WTC11 (cell line): ENCODE data around the gene STIP1. TPM values are rescaled to one million over a fixed set of nuclear protein-coding genes. Genes with fewer than 3 reads are reported as not detected.
A peak's percentile ranks its signal among the peaks of the same experiment; 100 is the strongest.

ENCODE experiments used
- ATAC-seq: fragments of 200-7000 bp; cut with Tn5 transposase; 2 replicates; pipeline ENCODE4 v1.10.0; 2021; ENCODE audit warnings: mild to moderate bottlenecking, moderate library complexity
- CTCF ChIA-PET: fragments of 300-600 bp; sonication (Branson Sonifier 250); formaldehyde crosslinking; loops from one replicate; lab custom pipeline; 2021; ENCODE audit warnings: antibody characterized with exemption; lab: Charles Lee
- POLR2A ChIA-PET: fragments of 350-600 bp; sonication (Branson Sonifier 250); formaldehyde crosslinking; loops from one replicate; lab custom pipeline; 2021; ENCODE audit warnings: antibody characterized with exemption; lab: Charles Lee
- DNase-seq: peaks from one replicate; pipeline ENCODE4 v3.0.0; 2021; ENCODE audit warnings: low spot score
- H3K27ac Mint-ChIP-seq: 2 replicates; pipeline ENCODE4 v1.8.0; 2021; ENCODE audit warnings: mixed read lengths
- H3K27me3 Mint-ChIP-seq: 2 replicates; pipeline ENCODE4 v1.8.0; 2021; ENCODE audit warnings: low read depth, mild to moderate bottlenecking, moderate library complexity, mixed read lengths
- H3K36me3 Mint-ChIP-seq: 2 replicates; pipeline ENCODE4 v1.8.0; 2021; ENCODE audit warnings: mixed read lengths
- H3K4me1 Mint-ChIP-seq: 2 replicates; pipeline ENCODE4 v1.8.0; 2022; ENCODE audit warnings: mixed read lengths
- H3K4me3 Mint-ChIP-seq: 2 replicates; pipeline ENCODE4 v1.8.0; 2021; ENCODE audit warnings: mild to moderate bottlenecking, moderate library complexity, mixed read lengths
- H3K9me3 Mint-ChIP-seq: 2 replicates; pipeline ENCODE4 v1.8.0; 2021; ENCODE audit warnings: mixed read lengths
- AFF4 ChIP-seq: sonication (generic); formaldehyde crosslinking; IDR thresholded peaks from 2 replicates; pipeline ENCODE4 v1.8.1; 2023; ENCODE audit warnings: mild to moderate bottlenecking, missing genetic modification reagents, borderline replicate concordance
- ATF3 ChIP-seq: sonication (generic); formaldehyde crosslinking; conservative IDR thresholded peaks from 2 replicates; pipeline ENCODE4 v1.8.1; 2022; ENCODE audit warnings: mild to moderate bottlenecking, missing genetic modification reagents
- ELF4 ChIP-seq: sonication (generic); formaldehyde crosslinking; IDR thresholded peaks from 2 replicates; pipeline ENCODE4 v1.8.1; 2022; ENCODE audit warnings: low read depth, mild to moderate bottlenecking, moderate library complexity, missing genetic modification reagents
- ESRRA ChIP-seq: sonication (generic); formaldehyde crosslinking; IDR thresholded peaks from 2 replicates; pipeline ENCODE4 v1.8.1; 2022; ENCODE audit warnings: mild to moderate bottlenecking, missing genetic modification reagents, borderline replicate concordance
- FOXP1 ChIP-seq: sonication (generic); formaldehyde crosslinking; IDR thresholded peaks from 2 replicates; pipeline ENCODE4 v1.8.0; 2022; ENCODE audit warnings: missing genetic modification reagents, mild to moderate bottlenecking, moderate library complexity, borderline replicate concordance
- GABPB1 ChIP-seq: sonication (generic); formaldehyde crosslinking; IDR thresholded peaks from 2 replicates; pipeline ENCODE4 v1.8.1; 2023; ENCODE audit warnings: mild to moderate bottlenecking, missing genetic modification reagents
- GRHL2 ChIP-seq: fragments of 250-450 bp; sonication (Bioruptor Pico); IDR thresholded peaks from 2 replicates; pipeline ENCODE4 v1.8.0; 2022; ENCODE audit warnings: mild to moderate bottlenecking, moderate library complexity; ENCODE audit not compliant: insufficient replicate concordance, severe bottlenecking
- IRF1 ChIP-seq: sonication (generic); formaldehyde crosslinking; IDR thresholded peaks from 2 replicates; pipeline ENCODE4 v1.8.0; 2023; ENCODE audit warnings: missing genetic modification reagents
- JAZF1 ChIP-seq: fragments of 250-450 bp; sonication (Bioruptor Pico); IDR thresholded peaks from 2 replicates; pipeline ENCODE4 v1.9.0; 2021; ENCODE audit warnings: moderate library complexity, mild to moderate bottlenecking, inconsistent platforms
- MAX ChIP-seq: sonication (generic); formaldehyde crosslinking; IDR thresholded peaks from 2 replicates; pipeline ENCODE4 v1.8.0; 2022; ENCODE audit warnings: mild to moderate bottlenecking, missing genetic modification reagents
- MLX ChIP-seq: sonication (generic); formaldehyde crosslinking; IDR thresholded peaks from 2 replicates; pipeline ENCODE4 v1.8.1; 2023; ENCODE audit warnings: mild to moderate bottlenecking, missing genetic modification reagents, moderate library complexity
- NR1H2 ChIP-seq: sonication (generic); formaldehyde crosslinking; IDR thresholded peaks from 2 replicates; pipeline ENCODE4 v1.9.0; 2021; ENCODE audit warnings: mild to moderate bottlenecking, moderate library complexity, missing genetic modification reagents
- PRDM15 ChIP-seq: sonication (generic); formaldehyde crosslinking; IDR thresholded peaks from 2 replicates; pipeline ENCODE4 v1.8.0; 2022; ENCODE audit warnings: missing genetic modification reagents
- SMAD3 ChIP-seq: sonication (generic); formaldehyde crosslinking; IDR thresholded peaks from 2 replicates; pipeline ENCODE4 v1.8.0; 2022; ENCODE audit warnings: missing genetic modification reagents, mild to moderate bottlenecking, borderline replicate concordance
- SMAD4 ChIP-seq: sonication (generic); formaldehyde crosslinking; IDR thresholded peaks from 2 replicates; pipeline ENCODE4 v1.8.0; 2022; ENCODE audit warnings: mild to moderate bottlenecking, missing genetic modification reagents
- TCF7 ChIP-seq: sonication (generic); formaldehyde crosslinking; IDR thresholded peaks from 2 replicates; pipeline ENCODE4 v1.8.0; 2022; ENCODE audit warnings: mild to moderate bottlenecking, low read depth, missing genetic modification reagents, moderate library complexity
- TP53 ChIP-seq: sonication (generic); formaldehyde crosslinking; IDR thresholded peaks from 2 replicates; pipeline ENCODE4 v1.8.1; 2023; ENCODE audit warnings: mild to moderate bottlenecking, missing genetic modification reagents
- ZBTB21 ChIP-seq: sonication (generic); formaldehyde crosslinking; IDR thresholded peaks from 2 replicates; pipeline ENCODE4 v1.8.1; 2023; ENCODE audit warnings: mild to moderate bottlenecking, missing genetic modification reagents, borderline replicate concordance
- ZNF138 ChIP-seq: sonication (generic); formaldehyde crosslinking; conservative IDR thresholded peaks from 2 replicates; pipeline ENCODE4 v1.8.1; 2022; ENCODE audit warnings: mild to moderate bottlenecking, moderate library complexity, missing genetic modification reagents
- total RNA-seq: library from RNA; stranded (reverse); gene quantifications from 3 replicates; pipeline ENCODE4 v1.2.3, GENCODE V29; 2021

The STIP1 gene
- total RNA-seq, 1 experiment from 2014 or later: 296 TPM

GRCh38 chr11:64201543-64201942 is 15.6 kb downstream of the STIP1 start (continued):
- TF ChIP-seq ESRRA (no peak), ATF3 (no peak), TCF7 (CRISPR knock-in tag) (no peak), GABPB1 (CRISPR knock-in tag) (no peak), MLX (CRISPR knock-in tag) (no peak)
- TF ChIP-seq, all 79 proteins: peak for 0

GRCh38 chr11:64202992-64203391 is 17.0 kb downstream of the STIP1 start:
- POLR2A ChIA-PET: interaction anchor here (0.5 kb wide), 1 partner anchor 12 kb away, joined by 3 read pairs; no protein-coding TSS in a partner anchor
- TF ChIP-seq PRDM15 (CRISPR knock-in tag) (no peak), AFF4 (no peak), SMAD4 (CRISPR knock-in tag) (no peak), ZBTB21 (no peak), NR1H2 (CRISPR knock-in tag) (no peak), SMAD3 (CRISPR knock-in tag) (no peak), TP53 (CRISPR knock-in tag) (no peak), IRF1 (no peak), ELF4 (CRISPR knock-in tag) (no peak), MAX (CRISPR knock-in tag) (no peak), ZNF138 (no peak), JAZF1 (no peak), FOXP1 (CRISPR knock-in tag) (no peak), GRHL2 (no peak)

More at GRCh38 chr11:64202992-64203391, 17.0 kb downstream of the STIP1 start:
- peaks cover 61% of the 10 kb centered on the region for H3K36me3 Mint-ChIP-seq
- CTCF ChIA-PET: interaction anchor here (0.7 to 5.4 kb wide), 4 partner anchors 47 to 139 kb away, joined by 3 to 76 read pairs (median 35); partner anchors contain the start of gene PLCB3
- H3K27me3 Mint-ChIP-seq: no peaks in the 10 kb centered on the region
- no peak overlapping the region for H3K4me3 Mint-ChIP-seq
- peak overlapping the region; percentile 65; the same call in 1 of the 2 replicates for H3K27ac Mint-ChIP-seq
- no peak for DNase-seq
- ATAC-seq: no peak
- peaks cover 6% of the 10 kb centered on the region for H3K4me1 Mint-ChIP-seq
- H3K9me3 Mint-ChIP-seq: no peaks in the 10 kb centered on the region
